GM18520 (cell line): ENCODE measurements around the gene AOPEP.

Experiments used
- ATAC-seq: cut with Tn5 transposase; IDR thresholded peaks from one replicate; pipeline ENCODE4 v1.9.1; 2021; ENCODE audit not compliant: unreplicated experiment

The AOPEP gene

GRCh38 chr9:94726495-94727191, at the start of gene AOPEP:
Gene AOPEP, plus strand, starts transcription at chr9:94726699. Its CDS starts 33,085 bp downstream, at chr9:94759784.
- ATAC-seq: peak; percentile 97

DNA sequence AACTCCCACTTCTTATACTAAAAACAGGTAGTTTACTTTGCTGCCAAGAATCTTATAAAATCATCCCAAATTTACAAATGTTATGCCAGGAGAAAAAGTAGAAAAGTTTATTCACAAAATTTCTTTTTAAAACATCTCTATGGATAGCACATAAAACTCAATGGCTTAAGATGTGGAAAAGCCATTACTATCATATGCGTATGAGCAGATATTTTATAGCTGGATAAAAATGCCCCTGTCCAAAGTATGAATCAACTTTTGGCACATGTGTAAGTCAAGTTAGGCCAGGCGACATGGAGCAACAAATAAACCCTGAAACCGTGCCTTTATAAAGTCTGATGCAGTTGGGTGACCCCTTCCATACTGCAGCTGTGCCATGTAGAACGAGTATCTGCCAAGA, 48.6 kb upstream of the AOPEP start:
- ATAC-seq: no peak

GRCh38 chr9:94679587-94679986, 46.9 kb upstream of the AOPEP start:
- no peak for ATAC-seq

DNA sequence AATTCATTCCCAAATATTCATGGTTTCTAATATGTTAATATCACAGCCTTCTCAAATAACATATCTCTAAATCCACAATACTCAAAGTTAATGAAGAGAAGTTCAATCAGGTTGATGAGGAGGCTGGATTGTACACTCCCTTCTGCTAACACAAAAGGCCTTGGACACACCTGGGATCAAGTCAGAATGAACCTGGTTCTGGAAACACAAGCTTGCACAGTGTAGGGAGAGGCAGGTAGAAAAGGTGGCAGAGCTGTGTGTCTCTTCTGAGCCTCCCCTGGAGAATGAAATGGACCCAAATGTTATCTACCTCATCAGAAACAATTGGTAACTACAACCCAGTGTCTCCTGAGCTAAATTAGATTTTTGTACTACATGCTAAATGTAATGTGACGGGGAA, 46.5 kb upstream of the AOPEP start:
- ATAC-seq: no peak

- ATAC-seq: no peak
Observed at GRCh38 chr9:94680621-94681020, 45.9 kb upstream of the AOPEP start.

- ATAC-seq: peak; percentile 35
Observed at GRCh38 chr9:94681508-94681907, 45.0 kb upstream of the AOPEP start.

DNA sequence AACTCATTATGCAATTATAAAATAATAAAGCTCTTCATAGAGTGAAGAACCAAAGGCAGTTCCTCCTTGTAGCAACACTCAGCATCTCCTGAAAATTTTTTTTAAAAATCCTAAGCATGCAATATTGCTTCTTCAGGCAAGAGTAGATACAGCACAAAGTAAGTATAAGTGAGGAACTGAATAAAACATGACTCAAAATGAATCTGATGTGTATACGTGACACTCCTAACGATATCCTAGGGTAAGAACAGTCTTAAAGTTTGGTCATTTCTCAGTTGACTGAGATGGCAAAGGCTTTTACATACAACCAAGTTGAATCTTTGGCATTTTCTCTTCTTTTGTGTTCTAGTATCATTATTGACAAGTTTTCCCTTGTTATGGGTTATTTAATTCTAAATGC, 41.1 kb upstream of the AOPEP start:
- no peak for ATAC-seq

GRCh38 chr9:94687451-94687850, 39.0 kb upstream of the AOPEP start:
- ATAC-seq: no peak

DNA sequence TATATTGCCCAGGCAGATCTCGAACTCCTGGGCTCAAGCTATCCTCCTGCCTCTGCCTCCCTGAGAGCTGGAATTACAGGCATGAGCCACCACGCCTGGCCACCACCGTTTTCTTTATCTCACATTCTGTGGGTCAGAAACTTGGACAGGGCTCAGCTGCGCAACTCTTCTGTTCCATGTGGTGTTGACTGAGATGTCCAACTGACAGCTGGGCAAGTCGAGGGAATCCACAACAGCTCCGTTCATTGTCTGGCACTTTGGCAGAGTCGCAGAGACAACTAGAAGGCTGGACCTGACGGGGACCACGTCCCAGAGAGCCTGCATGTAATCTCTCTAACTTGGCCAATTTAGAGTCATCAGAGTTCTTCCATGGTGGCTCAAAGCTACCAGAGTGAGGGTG, 36.2 kb upstream of the AOPEP start:
- ATAC-seq: no peak

DNA sequence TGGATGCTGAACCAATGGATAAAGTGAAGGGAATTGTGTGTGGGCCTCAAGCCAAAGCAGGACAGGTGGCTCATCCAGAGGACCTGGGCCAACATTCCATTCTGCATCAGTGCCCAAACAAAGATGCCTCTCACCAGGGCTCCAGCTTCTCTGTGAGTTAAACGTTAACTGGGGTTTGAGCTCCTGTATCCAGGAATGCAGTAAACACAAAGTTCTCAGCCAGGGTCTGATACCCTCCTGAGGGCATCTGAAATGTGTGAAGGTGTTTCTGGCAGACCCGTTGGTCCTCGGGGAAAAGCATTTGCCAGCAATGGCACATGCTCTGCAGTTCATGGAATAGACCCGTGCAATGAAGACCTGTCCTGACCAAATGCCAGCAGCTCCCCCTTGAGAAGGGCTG, 33.9 kb upstream of the AOPEP start:
- no peak for ATAC-seq

DNA sequence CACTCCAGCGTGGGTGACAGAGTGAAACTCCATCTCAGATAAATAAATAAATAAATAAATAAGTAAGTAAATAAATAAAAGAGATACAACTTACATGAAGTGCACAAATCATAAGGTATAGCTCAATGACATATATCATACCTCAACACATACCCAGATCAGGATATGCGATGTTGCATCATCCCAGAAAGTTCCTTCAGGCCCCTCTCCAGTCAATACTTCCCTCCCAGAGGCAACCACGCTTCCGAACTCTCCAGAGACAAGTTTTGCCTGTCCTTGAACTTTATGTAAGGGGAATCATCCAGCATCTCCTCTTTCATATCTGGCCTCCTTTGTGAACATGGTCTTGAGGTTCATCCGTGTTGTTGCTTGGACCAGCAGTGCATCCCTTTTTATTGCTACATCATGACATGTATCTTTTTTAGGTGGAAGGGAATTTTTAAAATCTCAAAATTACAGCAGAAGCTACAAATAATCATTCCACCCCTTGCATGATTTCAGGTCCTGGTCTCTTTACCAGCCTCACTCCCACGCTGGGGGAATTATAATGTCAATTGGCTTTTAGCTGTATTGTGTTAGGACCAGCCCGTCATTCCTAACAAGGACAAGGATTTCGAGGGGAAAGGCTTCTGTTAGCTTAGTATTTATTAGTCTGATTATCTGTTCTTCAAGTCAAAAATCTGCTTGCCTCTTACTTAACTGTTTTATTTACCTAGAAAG, 32.9 kb upstream of the AOPEP start:
- no peak for ATAC-seq

DNA sequence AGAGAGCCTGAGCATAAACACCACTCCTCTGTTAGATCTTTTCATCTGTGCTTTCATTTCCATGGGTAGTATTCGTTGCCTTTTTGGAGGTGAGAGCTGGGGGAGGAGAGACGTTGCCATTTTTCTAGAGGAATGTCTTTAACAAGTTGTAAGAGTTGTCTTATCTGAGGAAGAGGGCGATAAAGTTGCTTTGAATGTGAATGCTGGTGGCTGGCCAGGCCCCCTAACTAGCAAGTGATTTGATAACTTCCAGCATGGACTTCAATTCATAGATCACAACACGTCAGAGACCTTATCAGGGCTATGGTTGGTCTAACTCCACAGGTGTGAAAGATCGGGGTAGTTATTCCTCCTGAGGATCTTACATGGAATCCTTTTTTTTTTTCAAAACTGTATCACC, 30.0 kb upstream of the AOPEP start:
- ATAC-seq: no peak

DNA sequence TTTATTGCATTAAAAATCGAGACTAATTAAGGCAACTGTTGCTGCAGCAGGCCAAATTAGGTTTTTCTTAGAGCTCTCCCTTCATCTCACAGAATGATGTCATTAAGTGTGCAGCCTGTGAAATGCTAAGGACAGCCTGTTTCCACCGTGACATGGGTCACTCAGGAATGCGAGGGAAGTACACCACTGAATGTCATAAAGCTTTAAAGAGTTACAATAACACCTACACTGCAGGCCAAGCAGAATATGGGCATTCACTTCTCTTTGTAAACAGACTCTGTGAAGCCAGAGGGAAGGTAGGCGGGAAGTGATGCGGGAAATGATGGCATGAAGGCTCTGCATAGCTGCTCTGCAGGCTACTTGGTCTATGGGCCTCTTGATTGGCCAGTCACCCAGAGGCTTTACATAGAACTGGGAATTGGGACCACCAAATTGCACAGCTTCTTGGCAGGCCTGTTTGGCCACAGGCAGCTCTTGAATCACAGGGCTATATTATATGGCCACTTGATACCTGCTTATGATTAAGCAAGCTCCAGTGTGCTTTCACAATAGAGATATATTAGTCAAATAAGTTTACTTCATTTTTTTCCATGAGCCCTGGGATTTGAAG, 28.4 kb upstream of the AOPEP start:
- ATAC-seq: no peak

- ATAC-seq: no peak
Observed at GRCh38 chr9:94699715-94700373, 26.7 kb upstream of the AOPEP start.

- no peak for ATAC-seq
Observed at GRCh38 chr9:94700445-94700844, 26.1 kb upstream of the AOPEP start.

- no peak for ATAC-seq
Observed at GRCh38 chr9:94703488-94704140, 22.9 kb upstream of the AOPEP start.

- no peak for ATAC-seq
Observed at GRCh38 chr9:94705162-94705702, 21.3 kb upstream of the AOPEP start.

DNA sequence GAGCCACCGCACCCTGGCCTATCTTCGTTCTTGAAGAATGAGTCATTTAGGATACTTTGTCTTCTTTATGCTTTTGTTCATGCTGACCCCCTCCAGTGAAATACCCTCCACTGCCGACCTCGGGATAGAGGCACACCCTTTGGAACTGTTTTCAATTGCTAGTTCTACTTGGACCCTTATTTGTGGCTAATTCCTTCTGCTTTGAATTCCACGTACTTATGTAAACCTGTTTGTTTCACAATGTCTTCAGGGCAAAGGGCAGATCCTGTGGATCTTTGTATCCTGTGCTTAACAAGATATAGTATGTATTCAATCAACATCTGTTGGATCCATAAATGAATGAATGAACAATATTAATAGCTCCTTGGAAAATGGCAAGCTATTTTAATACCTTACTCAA, 19.6 kb upstream of the AOPEP start:
- no peak for ATAC-seq

DNA sequence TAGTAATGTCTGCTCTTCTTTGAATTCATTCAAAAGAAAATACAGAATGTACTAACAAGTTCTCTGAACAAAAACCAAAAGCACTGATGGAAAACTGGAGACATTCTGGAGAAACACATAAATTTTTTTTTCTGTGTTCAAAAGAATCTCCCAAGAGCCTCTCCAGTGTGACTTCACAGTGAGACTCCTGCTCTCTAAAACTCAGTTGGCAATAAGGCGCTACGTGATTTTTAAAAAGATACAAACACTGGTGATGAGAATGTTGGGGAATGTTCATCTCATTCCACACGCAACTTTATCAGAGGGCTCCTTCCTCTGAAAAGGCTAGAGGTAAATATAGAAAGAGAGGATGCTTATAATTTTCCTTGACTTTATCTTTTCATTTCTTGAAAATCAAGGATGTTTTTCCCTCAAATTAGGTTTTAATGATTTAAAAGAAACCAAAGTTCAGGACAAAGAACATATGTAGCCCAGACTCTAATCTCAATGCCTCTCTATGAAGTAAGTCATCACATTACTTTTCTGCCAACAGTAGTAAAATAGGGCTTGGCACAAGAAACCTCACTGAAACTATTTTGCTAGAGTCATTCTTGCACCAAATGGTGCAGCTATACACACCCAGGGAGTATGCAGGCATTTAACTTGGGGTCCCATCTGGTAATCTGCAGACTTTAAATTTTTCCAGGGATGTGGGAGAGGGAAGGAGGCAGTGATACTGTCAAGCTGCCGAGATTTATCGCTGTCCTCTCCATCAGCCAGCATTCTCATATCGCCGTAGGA, 12.9 kb upstream of the AOPEP start:
- no peak for ATAC-seq

DNA sequence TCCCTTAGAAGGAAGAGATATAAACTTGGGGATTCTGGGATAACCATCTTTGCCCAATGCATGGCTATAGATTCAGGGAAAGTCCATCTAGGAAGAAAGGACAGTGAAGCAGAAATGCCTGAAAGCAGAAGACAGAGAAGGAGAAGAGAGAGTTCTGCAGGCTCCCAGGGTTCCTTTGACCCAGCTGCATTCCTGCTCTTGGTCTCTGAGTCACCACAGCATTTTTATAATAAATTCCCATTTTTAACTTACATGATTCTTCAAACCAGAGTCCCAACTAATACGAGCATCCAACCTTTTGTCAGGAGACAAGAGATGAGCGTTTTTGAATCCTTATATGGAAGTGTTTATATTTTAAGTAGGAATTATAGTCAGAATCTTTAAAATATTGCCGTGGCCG, 12.0 kb upstream of the AOPEP start:
- no peak for ATAC-seq
